Peyer's patch (tissue), 4 donors: ENCODE measurements around the gene DRC3.

Experiments used
- POLR2A ChIP-seq, 2 donors: fragments of 450-650 bp; IDR thresholded peaks; one replicate each; pipeline ENCODE4 v1.5.1; 2017; ENCODE audit warnings: antibody characterized with exemption in 2 of 2, mild to moderate bottlenecking in 2 of 2, moderate library complexity in 2 of 2
- TF ChIP-seq, protein P1 (sequence below), 6 experiments: fragments of 450-650 bp in 4 of 6; fragments of 200-600 bp in 2 of 6; sonication (generic) in 1 of 6; IDR thresholded peaks; one replicate each; pipeline ENCODE4 v1.5.1; 2017 to 2019; ENCODE audit warnings: antibody characterized with exemption in 6 of 6, mild to moderate bottlenecking in 3 of 6, moderate library complexity in 1 of 6

DNA sequence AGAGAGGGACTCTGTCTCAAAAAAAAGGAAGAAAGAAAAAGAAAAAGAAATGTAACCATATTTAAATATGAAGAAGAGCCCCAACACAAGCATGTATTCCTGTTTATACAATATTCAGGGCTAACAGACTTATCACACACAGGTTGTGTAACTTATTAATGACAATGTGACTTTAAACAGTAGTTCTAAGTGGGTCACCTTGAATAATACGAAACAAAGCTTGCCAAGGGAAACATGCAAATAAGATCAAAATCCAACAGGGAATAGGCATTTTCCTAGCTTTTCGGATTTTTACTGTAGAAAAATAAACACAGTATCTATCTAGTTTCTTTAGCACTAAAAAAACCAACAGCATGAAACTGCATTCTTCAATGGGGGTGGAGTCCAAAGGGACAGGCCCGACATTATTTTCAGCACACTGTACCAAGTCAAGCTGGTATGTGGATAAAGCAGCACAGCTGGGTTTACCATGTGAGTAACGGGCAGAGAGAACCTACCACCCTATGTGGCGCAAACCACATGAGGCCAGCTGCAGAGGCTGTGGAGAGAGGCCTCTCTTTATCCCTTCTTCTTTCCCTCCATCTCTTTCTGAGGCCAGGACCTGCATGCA, 45.7 kb upstream of the DRC3 start:
- TF ChIP-seq, protein P1, sequence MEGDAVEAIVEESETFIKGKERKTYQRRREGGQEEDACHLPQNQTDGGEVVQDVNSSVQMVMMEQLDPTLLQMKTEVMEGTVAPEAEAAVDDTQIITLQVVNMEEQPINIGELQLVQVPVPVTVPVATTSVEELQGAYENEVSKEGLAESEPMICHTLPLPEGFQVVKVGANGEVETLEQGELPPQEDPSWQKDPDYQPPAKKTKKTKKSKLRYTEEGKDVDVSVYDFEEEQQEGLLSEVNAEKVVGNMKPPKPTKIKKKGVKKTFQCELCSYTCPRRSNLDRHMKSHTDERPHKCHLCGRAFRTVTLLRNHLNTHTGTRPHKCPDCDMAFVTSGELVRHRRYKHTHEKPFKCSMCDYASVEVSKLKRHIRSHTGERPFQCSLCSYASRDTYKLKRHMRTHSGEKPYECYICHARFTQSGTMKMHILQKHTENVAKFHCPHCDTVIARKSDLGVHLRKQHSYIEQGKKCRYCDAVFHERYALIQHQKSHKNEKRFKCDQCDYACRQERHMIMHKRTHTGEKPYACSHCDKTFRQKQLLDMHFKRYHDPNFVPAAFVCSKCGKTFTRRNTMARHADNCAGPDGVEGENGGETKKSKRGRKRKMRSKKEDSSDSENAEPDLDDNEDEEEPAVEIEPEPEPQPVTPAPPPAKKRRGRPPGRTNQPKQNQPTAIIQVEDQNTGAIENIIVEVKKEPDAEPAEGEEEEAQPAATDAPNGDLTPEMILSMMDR (IDR thresholded peaks at IDR 0.05), result no peak
- TF ChIP-seq POLR2A (IDR thresholded peaks at IDR 0.05), result no peak
